Peyer's patch (tissue), 4 donors: ENCODE results near the gene NOL4L.

Experiments used
- CTCF ChIP-seq, 6 experiments: fragments of 450-650 bp in 4 of 6; fragments of 200-600 bp in 2 of 6; sonication (generic) in 1 of 6; IDR thresholded peaks; one replicate each; pipeline ENCODE4 v1.5.1; 2017 to 2019; ENCODE audit warnings: antibody characterized with exemption in 6 of 6, mild to moderate bottlenecking in 3 of 6, moderate library complexity in 1 of 6
- POLR2A ChIP-seq, 2 donors: fragments of 450-650 bp; IDR thresholded peaks; one replicate each; pipeline ENCODE4 v1.5.1; 2017; ENCODE audit warnings: antibody characterized with exemption in 2 of 2, mild to moderate bottlenecking in 2 of 2, moderate library complexity in 2 of 2

- TF ChIP-seq POLR2A (IDR thresholded peaks at IDR 0.05) (no peak), CTCF (IDR thresholded peaks at IDR 0.05) (no peak)
Measured at GRCh38 chr20:32451340-32451681, 133.8 kb downstream of the NOL4L start.
